SIG-M5 treated with dmso at 0.1 percent for 504 hours (cell line): ENCODE results near the gene PADI4.

Experiments used
- DNase-seq: peaks from one replicate; lab custom pipeline; 2025; ENCODE audit not compliant: unreplicated experiment; lab: John Stamatoyannopoulos, UW

Gene PADI4

DNA sequence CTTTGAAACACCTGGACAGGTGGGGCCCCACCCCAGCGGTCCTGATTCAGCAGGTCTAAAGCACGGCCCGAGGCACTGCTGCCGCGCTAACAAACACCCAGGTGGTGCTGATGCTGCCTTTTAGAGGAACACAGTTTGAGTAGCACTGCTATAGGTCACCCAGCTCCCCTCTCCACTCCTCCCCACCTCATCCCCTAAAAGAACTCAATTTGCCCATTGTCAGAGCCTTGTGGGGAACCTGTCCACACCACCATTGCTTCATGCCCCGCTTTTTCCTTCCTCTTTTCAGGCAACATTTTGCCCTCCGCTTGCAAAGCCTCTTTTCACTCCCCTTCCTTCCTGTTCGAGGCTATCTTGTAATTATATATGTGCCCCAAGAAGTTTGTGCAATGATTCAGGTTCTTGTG is 26.2 kb upstream of the PADI4 start:
- DNase-seq: peak; percentile 96

DNA sequence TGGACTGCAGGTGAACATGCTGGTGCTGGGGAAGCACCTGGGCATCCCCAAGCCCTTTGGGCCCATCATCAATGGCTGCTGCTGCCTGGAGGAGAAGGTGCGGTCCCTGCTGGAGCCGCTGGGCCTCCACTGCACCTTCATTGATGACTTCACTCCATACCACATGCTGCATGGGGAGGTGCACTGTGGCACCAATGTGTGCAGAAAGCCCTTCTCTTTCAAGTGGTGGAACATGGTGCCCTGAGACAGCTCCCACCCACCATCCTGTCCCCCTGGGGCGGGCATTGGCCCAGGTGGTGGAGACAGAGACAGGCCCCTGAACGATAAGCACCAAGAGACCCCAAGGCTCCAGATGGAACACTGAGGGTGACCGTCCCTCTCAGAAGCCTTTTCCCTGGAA is 25.2 kb upstream of the PADI4 start:
- DNase-seq: no peak

DNA sequence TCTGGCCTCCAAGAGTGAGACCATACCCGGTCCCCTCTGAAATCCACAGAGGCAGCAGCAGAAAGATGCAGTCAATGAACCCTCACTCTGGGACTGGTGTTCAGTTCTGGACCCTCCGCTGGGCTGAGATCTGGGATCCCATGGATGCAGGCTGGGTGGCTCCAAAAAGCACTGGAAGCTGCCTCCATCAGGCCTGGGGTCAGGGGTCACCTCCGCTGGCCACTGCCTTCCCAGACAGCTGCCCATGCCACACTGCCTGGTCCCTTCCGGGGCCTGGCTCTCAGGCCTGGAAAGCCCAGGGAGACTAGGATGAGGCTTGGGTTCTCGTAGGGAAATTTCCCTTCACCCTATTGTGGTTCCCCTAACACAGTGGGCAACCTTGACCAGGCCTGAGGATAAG is 21.4 kb upstream of the PADI4 start:
- no peak for DNase-seq

DNA sequence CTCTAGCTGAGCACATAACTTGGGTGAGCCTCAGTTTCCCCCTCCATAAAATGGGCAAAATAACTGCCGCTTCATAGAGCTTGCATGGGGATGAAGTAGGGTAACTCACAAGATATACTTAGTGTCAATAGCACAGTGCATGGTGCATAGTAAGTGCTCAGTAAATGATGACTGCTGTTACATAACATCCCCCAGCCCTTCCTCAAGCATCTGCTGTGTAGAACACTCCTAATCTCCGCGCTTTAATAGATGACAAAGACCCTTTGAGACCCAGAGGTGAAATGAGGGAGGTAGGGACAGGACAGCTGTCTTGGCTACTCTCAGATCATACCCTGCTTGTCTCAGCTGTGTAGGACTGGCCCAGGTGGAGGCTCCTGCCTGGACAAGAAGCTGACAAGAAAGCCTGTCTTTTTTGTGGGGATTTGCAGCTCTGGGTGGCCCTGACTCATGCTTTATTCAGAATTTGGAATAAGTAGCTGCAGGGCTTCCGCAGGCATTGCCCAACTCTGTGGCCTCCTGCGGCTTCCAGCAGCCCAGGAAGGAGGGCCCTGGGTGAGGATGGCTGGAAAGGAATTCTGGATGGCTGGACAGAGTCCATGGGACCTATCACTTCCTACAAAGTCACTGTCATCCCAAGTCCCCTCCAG is 20.7 kb upstream of the PADI4 start:
- DNase-seq: peak; percentile 53

DNA sequence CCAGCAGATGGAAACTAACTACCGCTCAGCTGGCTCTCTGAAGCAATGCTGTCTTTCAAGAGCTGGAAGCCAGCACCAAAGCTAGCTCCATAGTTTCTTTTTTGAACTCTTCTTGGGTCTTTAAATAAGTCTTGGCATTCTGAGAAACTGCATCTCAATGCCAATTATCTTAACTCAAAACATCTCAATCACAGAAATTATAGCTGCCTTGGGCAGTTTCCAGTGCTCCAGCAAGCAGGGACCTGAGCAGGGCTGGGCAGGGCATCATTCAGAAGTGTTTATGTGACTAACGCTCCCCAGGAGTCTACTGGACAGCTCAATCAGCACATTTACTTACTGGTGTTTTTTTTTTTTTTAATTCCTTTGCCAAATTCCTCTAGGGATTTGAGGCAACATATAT is 18.3 kb upstream of the PADI4 start:
- DNase-seq: no peak

DNA sequence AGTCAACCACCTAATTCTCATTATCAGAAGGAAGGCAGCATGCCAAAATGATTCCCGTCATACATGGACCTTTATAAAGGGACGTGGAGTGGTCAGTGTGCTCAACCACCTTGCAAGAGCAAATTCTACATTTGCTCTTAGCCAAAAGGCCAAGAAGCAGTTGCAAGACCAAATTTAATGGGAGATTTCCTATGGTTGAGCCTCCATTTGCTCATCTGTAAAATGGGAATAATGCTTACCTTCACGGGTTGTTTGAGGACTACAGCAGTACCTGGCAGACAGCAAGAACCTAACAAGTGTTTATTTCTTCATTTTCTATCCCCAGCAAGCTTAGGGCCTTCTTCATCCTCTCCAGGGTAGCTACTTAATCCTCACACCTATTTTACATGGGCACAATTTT is 17.4 kb upstream of the PADI4 start:
- no peak for DNase-seq

DNA sequence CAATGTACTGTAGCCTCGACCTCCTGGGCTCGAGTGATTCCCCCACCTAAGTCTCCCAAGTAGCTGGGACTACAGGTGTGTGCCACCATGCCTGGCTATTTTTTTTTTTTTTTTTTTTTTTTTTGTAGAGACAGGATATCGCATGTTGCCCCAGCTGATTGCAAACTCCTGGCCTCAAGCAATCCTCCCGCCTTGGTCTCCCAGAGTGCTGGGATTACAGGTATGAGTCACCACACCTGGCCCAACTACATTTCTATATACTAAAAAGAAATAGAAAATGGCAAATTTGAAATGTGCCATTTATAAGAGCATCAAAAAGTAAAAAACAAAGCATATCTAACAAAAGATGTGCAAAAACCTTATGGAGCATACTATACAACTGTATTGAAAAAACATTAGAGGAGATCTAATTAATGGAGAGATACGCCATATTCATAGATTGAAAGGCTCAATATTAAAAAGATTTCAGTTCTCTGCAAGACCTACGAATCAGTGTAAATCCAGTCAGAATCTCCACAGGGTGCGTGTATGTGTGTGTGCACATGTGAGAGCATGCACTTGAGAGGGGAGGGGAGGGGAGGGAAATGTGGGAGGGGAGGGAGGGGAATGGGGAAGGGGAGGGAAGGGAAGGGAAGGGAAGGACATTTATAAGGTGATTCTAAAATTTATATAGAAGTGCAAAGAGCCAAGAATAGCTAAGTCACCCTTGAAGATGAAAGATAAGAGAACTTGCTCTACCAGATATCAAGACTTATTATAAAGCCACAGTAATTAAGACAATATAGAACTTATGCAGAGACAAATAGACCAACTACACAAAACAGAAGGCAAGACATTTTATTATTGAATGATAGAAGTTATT is 15.5 kb upstream of the PADI4 start:
- DNase-seq: no peak

DNA sequence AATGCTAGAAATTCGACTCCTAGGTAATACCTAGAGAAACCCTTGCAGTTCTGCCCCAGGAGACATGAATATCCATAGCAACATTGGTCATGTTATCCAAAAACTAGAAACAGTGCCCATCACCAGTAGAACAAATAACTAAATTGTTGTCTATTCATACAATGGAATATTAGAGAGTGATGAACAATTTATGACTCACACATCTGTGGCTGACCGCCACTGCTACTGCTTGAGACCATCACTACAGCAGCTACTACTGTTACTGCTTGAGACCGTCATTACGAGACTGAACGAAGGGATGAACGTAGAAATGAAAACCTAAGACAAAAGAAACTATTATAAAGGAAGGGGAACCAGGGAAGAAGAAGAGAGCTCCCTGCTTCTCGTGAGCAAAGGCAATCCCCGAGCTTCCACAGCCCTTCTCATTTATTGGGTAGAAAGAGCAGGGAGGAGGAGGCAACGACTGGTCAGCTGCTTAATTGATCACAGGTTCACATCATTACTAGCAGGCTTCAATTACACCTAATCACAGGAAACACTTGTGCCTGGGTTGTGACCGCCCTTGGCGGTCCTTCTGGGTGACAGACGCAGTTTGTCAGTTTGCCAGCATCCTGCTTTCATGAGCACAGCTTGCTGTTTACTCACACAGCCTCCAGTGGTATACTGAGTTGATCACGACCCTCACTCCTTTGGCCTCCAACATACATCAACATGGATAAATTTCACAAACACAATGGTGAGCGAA is 14.1 kb upstream of the PADI4 start:
- DNase-seq: no peak

DNA sequence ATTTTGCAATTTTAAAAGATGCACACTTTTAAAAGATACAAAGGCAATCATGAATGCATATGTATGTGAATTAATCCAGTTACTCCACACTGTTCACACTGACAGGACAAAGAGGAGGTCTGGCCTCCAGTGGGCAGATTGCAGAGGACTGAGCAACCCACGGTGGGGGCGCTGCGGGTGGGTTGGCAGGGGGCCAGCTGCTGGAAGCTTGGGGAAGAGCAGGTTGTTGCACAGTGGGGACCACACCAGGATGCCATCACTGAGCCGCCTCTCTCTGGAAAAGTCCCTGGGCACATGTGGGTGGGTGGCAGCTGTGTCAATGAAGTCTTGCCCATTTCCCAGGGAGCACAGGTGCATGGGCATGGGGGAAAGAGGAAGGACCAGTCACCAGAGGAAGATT is 12.7 kb upstream of the PADI4 start:
- DNase-seq: no peak

DNA sequence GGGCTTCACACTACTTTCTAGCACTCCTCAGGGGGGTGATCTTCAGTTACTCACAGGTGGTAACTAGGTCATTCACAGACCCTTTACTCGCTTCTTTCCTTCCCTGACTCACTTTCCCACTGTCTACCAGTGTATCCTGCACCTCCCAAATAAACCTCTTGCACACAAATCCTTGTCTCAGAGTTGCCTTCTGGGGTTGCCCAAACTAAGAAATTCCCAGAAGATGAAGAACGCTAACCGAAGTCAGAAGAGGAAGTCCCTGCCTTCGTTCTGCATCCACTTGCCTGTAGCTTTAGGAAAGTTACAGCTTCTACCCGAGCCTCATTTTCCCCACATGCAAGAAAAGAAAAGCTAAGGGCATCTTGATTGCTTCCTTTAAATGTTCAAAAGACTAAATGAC is 11.9 kb upstream of the PADI4 start:
- no peak for DNase-seq

DNA sequence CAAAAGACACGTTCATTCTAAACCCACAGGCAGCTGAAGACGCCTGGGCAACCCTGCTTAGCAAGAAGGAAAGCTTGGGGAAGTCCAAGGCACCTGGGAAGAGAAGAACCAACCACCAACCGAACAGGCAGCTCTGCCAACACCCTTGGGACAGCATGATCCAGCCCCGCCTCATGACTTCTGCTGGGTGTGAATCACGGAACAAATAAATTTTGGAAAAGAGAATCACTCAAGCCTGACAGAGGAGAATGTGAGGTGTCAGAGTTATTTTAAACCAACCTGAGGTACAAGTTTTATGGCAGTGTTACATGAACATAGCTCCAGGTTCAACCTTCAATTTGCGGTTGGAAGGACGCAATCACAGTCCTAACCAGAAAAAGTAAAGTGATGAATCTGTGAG is 10.0 kb upstream of the PADI4 start:
- DNase-seq: no peak

DNA sequence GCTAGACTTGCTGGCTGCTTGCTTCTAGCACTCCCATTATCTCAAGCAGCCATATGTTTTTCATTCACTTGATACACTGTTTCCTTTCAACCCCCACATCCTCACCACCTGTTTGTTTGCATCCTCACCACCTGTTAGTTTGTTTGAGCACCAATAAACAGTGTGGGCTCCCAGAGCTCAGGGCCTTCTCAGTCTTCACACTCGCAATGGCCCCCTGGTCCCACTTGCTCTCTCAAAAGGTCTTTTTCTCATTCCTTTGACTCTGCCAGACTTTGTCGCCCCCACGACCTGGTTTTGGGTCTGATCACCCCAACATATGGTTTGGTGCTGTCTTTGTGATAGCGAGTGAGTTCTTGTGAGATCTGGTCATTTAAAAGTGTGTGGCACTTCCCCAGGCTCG is 6.2 kb upstream of the PADI4 start:
- no peak for DNase-seq

DNA sequence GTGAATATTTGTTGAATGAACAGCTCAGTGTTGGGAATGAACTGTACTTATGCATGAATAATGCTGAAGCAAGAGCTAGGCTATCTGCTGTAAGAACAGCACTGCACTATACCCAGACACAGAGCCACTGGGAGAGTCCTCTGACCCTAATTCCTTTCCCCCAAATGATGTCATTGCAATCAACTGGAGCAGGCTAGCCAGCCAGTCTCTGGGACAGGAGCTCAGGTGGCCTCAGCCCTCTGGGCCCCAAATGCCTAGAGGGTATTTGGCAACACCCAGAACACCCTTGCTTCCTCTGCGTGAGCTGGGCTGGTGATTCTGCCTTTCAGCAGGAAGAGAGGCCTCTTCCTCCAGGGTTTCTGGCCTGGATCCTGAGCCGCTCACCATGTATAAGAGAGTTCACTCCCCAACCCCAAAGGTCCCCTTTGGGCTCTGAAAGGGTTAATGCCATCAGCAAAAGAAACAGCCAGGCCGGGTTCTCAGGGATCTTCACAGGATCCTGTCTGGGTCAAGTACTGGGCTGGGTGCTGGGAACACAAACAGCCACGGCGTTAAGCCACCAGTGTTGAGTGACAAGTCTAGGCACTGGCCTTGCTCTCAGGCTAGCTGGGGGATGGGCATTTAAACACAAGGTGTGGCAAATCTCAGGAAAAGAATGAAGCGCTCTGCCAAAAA is 3.7 kb upstream of the PADI4 start:
- DNase-seq: peak; percentile 53

DNA sequence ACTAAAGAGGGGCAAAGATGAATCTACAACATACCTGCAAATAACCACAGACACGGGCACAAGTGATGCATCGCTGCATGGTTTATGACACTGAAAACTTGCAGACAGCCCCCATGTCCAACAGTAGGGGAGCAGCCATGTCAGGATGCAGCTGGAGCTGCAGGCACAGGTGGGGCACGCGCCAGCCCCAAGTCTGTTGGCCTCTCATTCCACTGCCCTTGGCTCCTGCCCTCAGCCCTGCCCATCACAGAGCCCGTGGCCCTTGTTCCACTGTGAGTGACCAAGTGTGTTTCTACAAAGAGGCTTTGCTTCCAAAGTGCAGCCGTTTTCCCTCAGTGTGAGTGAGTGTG is 3.2 kb upstream of the PADI4 start:
- DNase-seq: no peak

DNA sequence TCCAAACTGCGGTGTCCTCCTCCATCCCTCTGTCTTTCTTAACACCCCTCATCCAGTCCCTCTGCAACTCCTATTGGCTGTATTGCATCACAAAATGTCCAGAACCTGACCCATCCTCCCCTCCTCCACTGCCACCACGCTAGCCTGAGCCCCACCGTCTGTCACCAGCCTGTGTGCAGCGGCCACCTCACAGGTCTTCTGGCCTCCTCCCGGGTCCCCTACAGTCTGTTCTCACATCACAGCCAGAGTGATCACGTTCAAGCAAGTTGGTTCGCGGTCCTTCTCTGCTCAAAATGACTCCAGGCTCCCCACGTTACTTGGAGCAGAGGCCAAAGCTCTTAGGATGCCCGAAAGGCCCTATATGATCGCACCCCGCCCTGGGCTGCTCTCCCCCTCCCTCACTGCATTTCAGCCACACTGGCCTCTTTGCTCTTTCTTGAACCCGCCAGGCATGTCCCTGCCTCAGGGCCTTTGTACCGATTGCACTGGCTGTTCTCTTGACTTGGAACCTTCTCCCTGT is 2.4 kb upstream of the PADI4 start:
- no peak for DNase-seq

DNA sequence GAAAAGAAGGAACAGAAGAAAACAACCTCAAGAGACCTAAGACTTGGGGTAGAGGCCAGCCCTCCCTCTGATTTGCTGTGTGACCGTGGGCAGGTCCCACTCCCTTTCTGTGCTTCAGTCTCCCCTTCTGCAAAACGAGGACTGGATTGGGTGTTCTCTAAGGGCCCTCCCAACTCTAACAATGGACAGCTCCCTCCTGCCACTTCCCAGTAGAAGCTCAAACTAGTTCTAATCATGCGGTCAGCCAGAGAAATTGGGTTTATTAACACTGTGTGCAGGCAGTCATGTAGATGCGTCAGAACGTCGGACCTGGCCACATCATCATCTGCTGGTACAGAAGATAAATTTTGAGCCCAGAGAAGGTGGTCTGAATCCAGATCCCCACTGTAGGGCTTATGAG is 1.6 kb upstream of the PADI4 start:
- DNase-seq: no peak

DNA sequence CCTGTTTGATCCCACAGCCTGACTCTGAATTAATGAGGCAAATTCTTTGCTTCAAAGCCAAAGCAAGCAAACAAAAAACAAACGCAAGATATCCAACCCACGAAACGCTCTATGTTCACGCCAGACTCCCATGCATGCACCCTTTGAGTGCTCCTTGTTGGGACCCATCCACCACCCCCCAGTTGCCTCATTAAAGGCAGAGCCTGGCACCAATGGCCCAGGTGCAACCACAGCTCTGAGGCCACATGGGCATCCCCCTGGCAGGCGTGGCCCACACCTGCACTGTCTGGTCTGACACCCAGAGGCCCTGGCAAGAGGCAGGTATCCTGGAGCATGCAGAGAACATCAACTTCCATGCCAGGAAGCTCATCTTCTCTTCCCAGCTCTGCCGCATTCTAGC is 1.1 kb upstream of the PADI4 start:
- no peak for DNase-seq

DNA sequence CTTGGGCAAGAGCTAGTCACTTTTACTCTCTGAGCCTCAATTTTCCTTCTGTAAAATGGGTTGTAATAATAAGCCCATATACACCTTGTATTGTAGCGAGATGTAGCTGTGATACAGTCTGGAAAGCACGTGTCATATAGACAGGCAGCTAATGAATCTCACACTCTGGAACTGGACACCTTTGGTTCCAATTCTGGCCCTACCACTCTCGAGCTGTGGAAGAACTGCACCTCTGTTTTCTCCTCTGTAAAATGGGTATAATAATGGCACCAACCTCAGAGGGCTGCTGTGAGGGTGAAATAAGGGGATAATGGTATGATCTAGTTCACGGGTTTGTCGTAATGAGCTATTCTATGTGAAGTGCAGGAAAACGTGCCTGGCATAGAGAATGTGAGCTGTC is 668 bp upstream of the PADI4 start:
- no peak for DNase-seq

DNA sequence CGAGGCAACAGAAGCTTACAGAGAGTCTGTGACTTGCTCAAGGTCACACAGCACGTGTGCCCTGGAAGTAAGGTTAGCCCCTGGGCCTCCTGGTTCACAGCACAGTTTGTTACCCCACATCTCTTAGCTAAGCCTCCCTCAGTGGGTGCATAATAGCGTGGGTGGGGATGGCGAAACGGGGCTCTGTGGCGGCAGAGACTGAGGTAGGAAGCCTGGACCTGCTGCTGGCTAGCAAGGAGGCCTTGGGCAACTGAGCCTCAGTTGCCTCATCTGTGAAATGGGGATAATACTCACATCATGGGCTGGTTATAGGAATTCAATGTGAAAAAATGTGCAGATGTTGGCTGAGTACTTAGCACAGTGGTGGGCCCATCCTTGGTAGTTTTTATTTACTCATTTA is 596 bp downstream of the PADI4 start:
- peak; percentile 44 for DNase-seq

DNA sequence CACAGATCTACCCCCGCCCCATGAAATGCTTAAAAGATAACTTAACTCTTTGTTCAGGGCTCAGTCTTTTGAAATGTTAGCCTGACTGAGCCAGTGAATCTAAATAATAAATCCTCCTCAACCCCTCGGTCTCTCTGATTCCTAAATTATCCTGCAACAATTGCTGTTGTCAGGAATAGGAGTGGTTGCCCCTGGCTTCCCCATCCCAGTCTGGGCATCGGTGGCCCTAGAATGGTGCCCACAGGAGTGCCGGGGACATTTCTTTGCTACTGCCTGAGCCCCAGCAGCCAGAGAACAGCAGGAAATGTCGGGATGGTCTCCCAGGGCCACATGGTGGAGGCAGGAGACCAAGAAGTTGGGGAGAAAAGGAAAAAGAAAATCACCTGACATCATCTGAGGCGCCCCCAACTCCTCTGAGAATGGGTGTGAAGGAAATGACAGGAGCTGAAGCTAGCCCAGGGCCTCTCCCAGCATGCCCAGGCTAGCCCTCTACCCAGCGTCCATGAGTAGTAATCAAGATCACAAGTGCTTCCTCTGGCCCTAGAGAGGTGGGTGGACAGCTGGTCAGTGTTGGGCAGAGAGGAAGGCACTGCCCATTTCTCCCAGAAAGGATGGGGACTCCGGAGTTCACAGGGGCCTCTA is 1.6 kb downstream of the PADI4 start:
- DNase-seq: no peak

DNA sequence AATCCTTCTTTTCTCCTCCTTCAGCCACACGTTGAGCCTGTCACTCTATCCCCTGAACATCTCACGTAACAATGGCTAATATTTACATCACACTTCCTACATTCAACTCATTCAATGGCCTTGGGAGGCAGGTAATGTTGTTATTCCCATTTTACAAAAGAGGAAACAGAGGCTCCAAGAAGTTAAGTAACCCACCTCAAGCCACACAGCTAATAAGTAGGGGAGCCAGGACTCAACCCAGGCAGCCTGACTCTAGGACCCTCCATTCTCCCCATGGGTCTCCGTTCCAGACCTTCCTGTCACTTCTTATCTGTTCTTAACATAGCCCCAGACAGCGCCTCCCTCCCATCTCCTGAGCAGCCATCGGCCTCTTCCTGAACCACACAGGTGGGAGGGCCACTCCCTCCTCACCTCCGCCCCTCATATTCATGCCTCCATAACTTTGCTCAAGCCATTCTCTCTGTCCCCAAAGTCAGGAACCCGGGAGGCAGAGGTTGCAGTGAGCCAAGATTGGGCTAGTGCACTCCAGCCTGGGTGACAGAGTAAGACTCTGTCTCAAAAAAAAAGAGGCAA is 2.2 kb downstream of the PADI4 start:
- no peak for DNase-seq
